ENCODE data around the gene SPEM3.

Gene SPEM3

GRCh38 chr17:7383742-7384488 is 44.7 kb upstream of the SPEM3 start:
- Histone ChIP-seq H4K20me1 (ENCODE audit: insufficient read depth, low read length) (no peaks in the 10 kb centered on the region), H3K4me1 (ENCODE audit: insufficient read depth, low read length) (peaks cover 14% of the 10 kb centered on the region), H3K36me3 (ENCODE audit: insufficient read depth, low read length) (no peaks in the 10 kb centered on the region), H3K27ac (ENCODE audit: low read length) (no peak overlapping the region), H3K79me2 (ENCODE audit: insufficient read depth, low read length) (no peaks in the 10 kb centered on the region), H3K9me3 (ENCODE audit: insufficient read depth, low read length, severe bottlenecking) (no peaks in the 10 kb centered on the region), H3K9ac (ENCODE audit: low read depth, low read length) (peak overlapping the region; percentile 47; the same call in 1 of the 2 replicates), H2AFZ (ENCODE audit: low read depth, low read length) (peak overlapping the region; percentile 67), H3K4me3 (ENCODE audit: low read depth in 1 of 2, low read length in 2 of 2) (peak overlapping the region in 1 of 2 experiments; percentile 48; a peak in 2 of 4 replicates), H3K27me3 (ENCODE audit: insufficient read depth, low read length, poor library complexity) (peaks cover 25% of the 10 kb centered on the region), H3K4me2 (ENCODE audit: insufficient read depth, low read length) (peak overlapping the region; percentile 70)
- ATAC-seq (ENCODE audit: insufficient read depth, low read depth) (peak; percentile 93), DNase-seq (peak; percentile 65)
- no peak for TF ChIP-seq CTCF (IDR thresholded peaks at IDR 0.05; ENCODE audit: borderline replicate concordance, extremely low read depth, low read length, poor library complexity, severe bottlenecking)
- TF ChIP-seq EZH2 (IDR thresholded peaks at IDR 0.05; ENCODE audit: borderline replicate concordance, low read depth, low read length, severe bottlenecking), result peak; percentile 25

- H3K27ac ChIP-seq (ENCODE audit: low read length), result no peak overlapping the region
- peaks cover 14% of the 10 kb centered on the region for H3K4me1 ChIP-seq (ENCODE audit: insufficient read depth, low read length)
- no peak for TF ChIP-seq EZH2 (IDR thresholded peaks at IDR 0.05; ENCODE audit: borderline replicate concordance, low read depth, low read length, severe bottlenecking)
- no peak for TF ChIP-seq CTCF (IDR thresholded peaks at IDR 0.05; ENCODE audit: borderline replicate concordance, extremely low read depth, low read length, poor library complexity, severe bottlenecking)
- peak overlapping the region; percentile 67 for H2AFZ ChIP-seq (ENCODE audit: low read depth, low read length)
- no peaks in the 10 kb centered on the region for H3K79me2 ChIP-seq (ENCODE audit: insufficient read depth, low read length)
- H3K36me3 ChIP-seq (ENCODE audit: insufficient read depth, low read length), result no peaks in the 10 kb centered on the region
- DNase-seq, result no peak
- no peaks in the 10 kb centered on the region for H4K20me1 ChIP-seq (ENCODE audit: insufficient read depth, low read length)
- H3K9ac ChIP-seq (ENCODE audit: low read depth, low read length), result peak overlapping the region; percentile 47; the same call in 1 of the 2 replicates
- no peak for ATAC-seq (ENCODE audit: insufficient read depth, low read depth)
- H3K9me3 ChIP-seq (ENCODE audit: insufficient read depth, low read length, severe bottlenecking), result no peaks in the 10 kb centered on the region
- H3K4me2 ChIP-seq (ENCODE audit: insufficient read depth, low read length), result peak overlapping the region; percentile 70
- H3K4me3 ChIP-seq (ENCODE audit: low read depth in 1 of 2, low read length in 2 of 2), result peak overlapping the region in 1 of 2 experiments; percentile 48; a peak in 2 of 4 replicates
- peaks cover 25% of the 10 kb centered on the region for H3K27me3 ChIP-seq (ENCODE audit: insufficient read depth, low read length, poor library complexity)
Measured at GRCh38 chr17:7384489-7385081, 44.1 kb upstream of the SPEM3 start.

DNA sequence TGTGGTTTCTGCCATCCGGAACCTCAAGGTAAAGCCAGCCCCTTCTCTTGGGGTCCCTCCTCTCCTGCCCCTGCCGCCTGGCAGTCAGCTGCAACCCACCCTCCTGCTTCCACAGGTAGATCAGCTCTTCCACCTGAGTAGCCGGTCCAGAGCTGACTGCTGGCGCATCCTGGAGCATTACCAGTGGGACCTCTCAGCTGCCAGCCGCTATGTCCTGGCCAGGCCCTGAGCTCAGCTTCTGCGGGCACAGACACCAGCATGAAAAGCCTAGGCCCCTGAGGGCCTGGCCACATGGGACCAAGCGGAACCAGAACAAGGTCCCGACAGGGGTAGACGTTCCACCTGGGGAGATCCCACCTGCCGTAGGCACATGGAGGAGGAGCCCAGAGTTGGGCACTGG is 39.8 kb upstream of the SPEM3 start:
- no peak for DNase-seq
- H3K4me2 ChIP-seq (ENCODE audit: insufficient read depth, low read length), result no peak overlapping the region
- H4K20me1 ChIP-seq (ENCODE audit: insufficient read depth, low read length), result no peaks in the 10 kb centered on the region
- H3K4me1 ChIP-seq (ENCODE audit: insufficient read depth, low read length), result peaks cover 18% of the 10 kb centered on the region
- no peak overlapping the region for H3K27ac ChIP-seq (ENCODE audit: low read length)
- H3K4me3 ChIP-seq (ENCODE audit: low read depth in 1 of 2, low read length in 2 of 2), result no peak overlapping the region
- no peak for ATAC-seq (ENCODE audit: insufficient read depth, low read depth)
- peaks cover 10% of the 10 kb centered on the region for H3K27me3 ChIP-seq (ENCODE audit: insufficient read depth, low read length, poor library complexity)
- no peak overlapping the region for H3K9ac ChIP-seq (ENCODE audit: low read depth, low read length)
- no peaks in the 10 kb centered on the region for H3K36me3 ChIP-seq (ENCODE audit: insufficient read depth, low read length)
- TF ChIP-seq CTCF (IDR thresholded peaks at IDR 0.05; ENCODE audit: borderline replicate concordance, extremely low read depth, low read length, poor library complexity, severe bottlenecking) (no peak), EZH2 (IDR thresholded peaks at IDR 0.05; ENCODE audit: borderline replicate concordance, low read depth, low read length, severe bottlenecking) (no peak)
- H3K79me2 ChIP-seq (ENCODE audit: insufficient read depth, low read length), result no peaks in the 10 kb centered on the region
- H3K9me3 ChIP-seq (ENCODE audit: insufficient read depth, low read length, severe bottlenecking), result no peaks in the 10 kb centered on the region
- no peak overlapping the region for H2AFZ ChIP-seq (ENCODE audit: low read depth, low read length)

Data from DND-41 (cell line).